Lower leg skin (tissue), 4 donors: ENCODE data around the gene ZCCHC14. TPM values are rescaled to one million over a fixed set of nuclear protein-coding genes. Genes with fewer than 3 reads are reported as not detected.
A peak's percentile ranks its signal among the peaks of the same experiment; 100 is the strongest.

Source experiments
- DNase-seq, 2 donors: peaks; one replicate each; pipeline ENCODE4 v3.0.0-alpha.2; 2019; ENCODE audit warnings: low spot score in 2 of 2
- H3K4me3 ChIP-seq: fragments of 200-600 bp; sonication (generic); 2 replicates; pipeline ENCODE4 v1.5.1; 2017; ENCODE audit warnings: mild to moderate bottlenecking, low read depth; ENCODE audit not compliant: poor library complexity, severe bottlenecking
- POLR2A ChIP-seq, 2 donors: fragments of 450-650 bp; IDR thresholded peaks; one replicate each; pipeline ENCODE4 v1.6.1; 2016 to 2017; ENCODE audit warnings: antibody characterized with exemption in 2 of 2, mild to moderate bottlenecking in 1 of 2, moderate library complexity in 1 of 2
- WGBS, 2 donors: methylation state at CpG; one replicate each; pipeline ENCODE4 v1.1.5; 2018; 5-methylcytosine and 5-hydroxymethylcytosine counted together
- intact Hi-C: fragments of 100-400 bp; cut with DNase I; formaldehyde crosslinking; loops from one replicate; pipeline ENCODE4 v1.15.0; 2023; ENCODE audit warnings: low total_unique reads
- total RNA-seq, 4 donors: library from RNA; depleted of rRNA; stranded (reverse); fragments of >200 nt; gene quantifications; one replicate each; pipeline ENCODE4 v1.1.0, GENCODE V29; 2016
- TF ChIP-seq, protein P1 (sequence below), 3 donors: fragments of 450-650 bp; IDR thresholded peaks; one replicate each; pipeline ENCODE4 v1.5.1; 2016; ENCODE audit warnings: antibody characterized with exemption in 3 of 3, mild to moderate bottlenecking in 3 of 3, moderate library complexity in 2 of 3

The ZCCHC14 gene
- total RNA-seq, 4 donors from 2014 or later: 13.7 to 25.4 (median 23.6) TPM

- 79 to 83% methylated on average over 11 of the region's 11 CpGs for WGBS, 2 donors
- intact Hi-C loops: no loop called here
- TF ChIP-seq POLR2A (IDR thresholded peaks at IDR 0.05): no peak
- TF ChIP-seq, protein P1, sequence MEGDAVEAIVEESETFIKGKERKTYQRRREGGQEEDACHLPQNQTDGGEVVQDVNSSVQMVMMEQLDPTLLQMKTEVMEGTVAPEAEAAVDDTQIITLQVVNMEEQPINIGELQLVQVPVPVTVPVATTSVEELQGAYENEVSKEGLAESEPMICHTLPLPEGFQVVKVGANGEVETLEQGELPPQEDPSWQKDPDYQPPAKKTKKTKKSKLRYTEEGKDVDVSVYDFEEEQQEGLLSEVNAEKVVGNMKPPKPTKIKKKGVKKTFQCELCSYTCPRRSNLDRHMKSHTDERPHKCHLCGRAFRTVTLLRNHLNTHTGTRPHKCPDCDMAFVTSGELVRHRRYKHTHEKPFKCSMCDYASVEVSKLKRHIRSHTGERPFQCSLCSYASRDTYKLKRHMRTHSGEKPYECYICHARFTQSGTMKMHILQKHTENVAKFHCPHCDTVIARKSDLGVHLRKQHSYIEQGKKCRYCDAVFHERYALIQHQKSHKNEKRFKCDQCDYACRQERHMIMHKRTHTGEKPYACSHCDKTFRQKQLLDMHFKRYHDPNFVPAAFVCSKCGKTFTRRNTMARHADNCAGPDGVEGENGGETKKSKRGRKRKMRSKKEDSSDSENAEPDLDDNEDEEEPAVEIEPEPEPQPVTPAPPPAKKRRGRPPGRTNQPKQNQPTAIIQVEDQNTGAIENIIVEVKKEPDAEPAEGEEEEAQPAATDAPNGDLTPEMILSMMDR (IDR thresholded peaks at IDR 0.05): no peak
- no peak for DNase-seq
- H3K4me3 ChIP-seq: no peak overlapping the region
Observed at GRCh38 chr16:87539113-87539512, 46.3 kb upstream of the ZCCHC14 start.

DNA sequence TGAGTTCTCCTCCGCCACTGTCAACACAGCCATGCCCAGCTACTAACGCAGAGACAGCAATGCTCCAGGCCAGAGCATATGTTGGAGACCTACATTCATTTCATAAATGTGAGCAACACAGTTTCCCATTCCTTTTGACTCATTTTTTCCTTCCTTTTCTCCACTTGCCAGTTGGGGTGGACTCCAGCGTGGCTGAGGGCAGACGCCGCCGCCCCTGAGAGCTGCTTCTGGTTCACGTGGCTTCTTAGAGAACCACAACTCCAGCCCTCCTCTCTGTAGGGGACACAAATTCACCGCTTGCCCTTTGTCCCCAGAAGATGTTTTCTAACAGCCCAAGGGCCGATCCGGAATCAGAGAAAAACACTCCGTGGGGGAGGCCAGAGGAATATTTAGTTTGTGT lies 45.8 kb upstream of the ZCCHC14 start:
- TF ChIP-seq, protein P1 (IDR thresholded peaks at IDR 0.05): no peak
- TF ChIP-seq POLR2A (IDR thresholded peaks at IDR 0.05): no peak
- H3K4me3 ChIP-seq: no peak overlapping the region
- 58 to 69% methylated on average over 11 of the region's 11 CpGs for WGBS, 2 donors
- peak in 1 of 2 donors; percentile 88 for DNase-seq
- intact Hi-C loops: no loop called here

- intact Hi-C loops: no loop called here
- TF ChIP-seq, protein P1 (IDR thresholded peaks at IDR 0.05): no peak
- TF ChIP-seq POLR2A (IDR thresholded peaks at IDR 0.05): no peak
Observed at GRCh38 chr16:87538160-87538559, 45.3 kb upstream of the ZCCHC14 start.

GRCh38 chr16:87536795-87537142 lies 43.9 kb upstream of the ZCCHC14 start:
- TF ChIP-seq, protein P1 (IDR thresholded peaks at IDR 0.05): no peak
- no peak for TF ChIP-seq POLR2A (IDR thresholded peaks at IDR 0.05)
- no peak for DNase-seq
- WGBS, 2 donors: 73 to 78% methylated on average over 10 of the region's 10 CpGs

More at GRCh38 chr16:87538160-87538559, 45.3 kb upstream of the ZCCHC14 start:
- no peak overlapping the region for H3K4me3 ChIP-seq
- 43 to 71% methylated on average over 4 of the region's 4 CpGs for WGBS, 2 donors
- DNase-seq: no peak

DNA sequence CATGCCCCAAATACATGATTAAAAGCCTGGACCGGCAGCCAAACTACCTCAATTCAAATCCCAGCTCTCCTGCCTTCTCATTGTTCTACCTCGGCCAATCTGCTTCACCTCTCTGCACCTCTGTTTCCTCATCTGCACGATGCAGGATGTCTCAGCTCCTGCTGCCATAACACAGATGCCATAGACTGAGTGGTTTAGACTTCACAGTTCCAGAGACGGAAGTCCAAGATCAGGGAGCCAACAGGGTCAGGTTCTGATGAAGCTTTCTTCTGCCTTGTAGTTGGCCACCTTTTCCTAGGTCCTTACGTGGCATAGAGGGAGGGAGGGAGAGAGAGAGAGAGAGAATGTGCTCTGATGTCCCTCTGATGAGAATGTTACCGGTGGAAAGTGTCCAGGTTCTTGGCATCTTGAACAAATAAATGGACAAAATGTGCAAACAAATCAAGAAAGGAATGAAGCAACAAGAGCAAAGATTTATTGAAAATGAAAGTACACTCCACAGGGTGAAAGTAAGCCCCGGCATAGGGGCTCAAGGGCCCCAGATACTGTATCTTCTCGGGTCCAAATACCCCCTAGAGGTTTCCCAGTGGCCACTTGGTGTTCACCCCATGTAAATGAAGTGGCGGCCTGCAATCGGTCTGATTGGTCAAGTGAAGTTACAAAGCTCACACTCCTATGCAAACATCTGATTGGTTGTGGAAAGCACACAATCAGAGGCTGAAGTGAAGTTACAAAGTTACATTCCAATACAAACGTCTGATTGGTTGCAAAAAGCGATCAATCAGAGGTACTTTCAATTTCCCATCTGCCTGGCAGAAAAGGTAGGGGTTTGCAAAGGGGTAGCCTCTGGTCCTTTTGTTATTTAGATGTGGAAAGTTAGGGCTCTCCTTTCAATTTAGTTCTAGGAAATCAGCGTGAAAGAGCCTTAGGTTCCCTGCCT lies 43.3 kb upstream of the ZCCHC14 start:
- H3K4me3 ChIP-seq: no peak overlapping the region
- no peak for DNase-seq
- TF ChIP-seq POLR2A (IDR thresholded peaks at IDR 0.05): no peak
- TF ChIP-seq, protein P1 (IDR thresholded peaks at IDR 0.05): no peak
- WGBS, 2 donors: 74 to 75% methylated on average over 13 of the region's 13 CpGs
- intact Hi-C loops: no loop called here

More at GRCh38 chr16:87536795-87537142, 43.9 kb upstream of the ZCCHC14 start:
- intact Hi-C loops: no loop called here
- no peak overlapping the region for H3K4me3 ChIP-seq
